ENCODE results near the gene WEE2.

DNA sequence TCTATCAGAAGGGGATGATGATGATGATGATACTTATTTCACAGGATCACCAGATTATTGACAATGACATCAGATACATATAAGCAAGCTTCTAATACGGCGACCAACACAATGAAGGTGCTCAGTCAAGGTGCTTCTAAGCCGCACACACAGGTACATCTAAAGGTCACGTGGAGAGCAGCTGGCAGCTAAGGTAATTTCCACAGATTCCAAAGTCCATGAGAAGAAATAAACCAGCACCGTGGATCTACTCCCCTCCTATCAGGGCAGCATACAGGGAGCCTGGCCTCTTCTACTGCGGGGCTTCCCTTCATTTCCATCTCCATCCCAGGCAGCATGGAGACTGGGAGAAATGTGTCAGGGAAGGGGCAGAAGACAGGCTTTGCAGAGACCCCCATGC, 43.7 kb upstream of the WEE2 start:
- TF ChIP-seq, protein P1, sequence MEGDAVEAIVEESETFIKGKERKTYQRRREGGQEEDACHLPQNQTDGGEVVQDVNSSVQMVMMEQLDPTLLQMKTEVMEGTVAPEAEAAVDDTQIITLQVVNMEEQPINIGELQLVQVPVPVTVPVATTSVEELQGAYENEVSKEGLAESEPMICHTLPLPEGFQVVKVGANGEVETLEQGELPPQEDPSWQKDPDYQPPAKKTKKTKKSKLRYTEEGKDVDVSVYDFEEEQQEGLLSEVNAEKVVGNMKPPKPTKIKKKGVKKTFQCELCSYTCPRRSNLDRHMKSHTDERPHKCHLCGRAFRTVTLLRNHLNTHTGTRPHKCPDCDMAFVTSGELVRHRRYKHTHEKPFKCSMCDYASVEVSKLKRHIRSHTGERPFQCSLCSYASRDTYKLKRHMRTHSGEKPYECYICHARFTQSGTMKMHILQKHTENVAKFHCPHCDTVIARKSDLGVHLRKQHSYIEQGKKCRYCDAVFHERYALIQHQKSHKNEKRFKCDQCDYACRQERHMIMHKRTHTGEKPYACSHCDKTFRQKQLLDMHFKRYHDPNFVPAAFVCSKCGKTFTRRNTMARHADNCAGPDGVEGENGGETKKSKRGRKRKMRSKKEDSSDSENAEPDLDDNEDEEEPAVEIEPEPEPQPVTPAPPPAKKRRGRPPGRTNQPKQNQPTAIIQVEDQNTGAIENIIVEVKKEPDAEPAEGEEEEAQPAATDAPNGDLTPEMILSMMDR (IDR thresholded peaks at IDR 0.05; ENCODE audit: low read length): no peak
- TF ChIP-seq EZH2 (IDR thresholded peaks at IDR 0.05; ENCODE audit: borderline replicate concordance, low read length): no peak

Data from OCI-LY1 (cell line).